ENCODE measurements around the gene KCNJ12. TPM values are rescaled to one million over a fixed set of nuclear protein-coding genes. Genes with fewer than 3 reads are reported as not detected.
"Not testable (repeated sequence)": the region's sequence is repeated elsewhere in the genome, so short reads cannot be mapped to it uniquely, and the experiment has no call there.

KCNJ12 gene
- total RNA-seq, 2 experiments from 2014 or later = 0.11 TPM; not detected in 1

DNA sequence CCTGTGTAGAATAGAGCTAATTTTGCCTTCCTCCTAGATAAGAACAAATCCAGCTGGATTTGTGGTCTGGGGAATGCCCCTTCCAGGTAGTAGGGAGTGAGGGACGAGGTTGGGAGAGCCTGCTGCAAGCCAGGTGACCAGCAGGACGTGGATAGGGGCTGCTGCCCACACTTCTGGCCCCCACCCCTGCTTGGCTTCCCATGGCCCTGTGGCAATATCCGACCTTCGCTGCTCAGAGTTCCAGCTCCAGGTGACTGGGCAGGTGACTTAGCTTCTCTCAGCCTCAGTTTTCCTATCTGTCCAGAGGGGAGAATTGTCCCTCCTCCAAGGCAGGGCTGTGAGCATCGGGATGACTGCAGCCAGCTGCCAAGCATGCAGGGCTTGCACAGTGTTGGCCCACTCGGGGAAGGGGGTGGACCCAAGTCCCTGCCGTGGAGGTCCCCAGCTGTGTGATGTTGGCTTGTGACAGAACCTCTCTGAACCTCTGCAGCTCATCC lies 29.8 kb downstream of the KCNJ12 start:
- H3K27me3 ChIP-seq (ENCODE audit: control insufficient read depth in 1 of 2, insufficient read depth in 2 of 2, low read length in 2 of 2); H3K4me1 Mint-ChIP-seq (ENCODE audit: low read depth); H3K9me3 Mint-ChIP-seq; H3K4me3 Mint-ChIP-seq; H3K27ac Mint-ChIP-seq; POLR2A ChIA-PET; DNase-seq; intact Hi-C loops (cut with DNase I, micrococcal nuclease); CTCF ChIA-PET; H3K4me1 ChIP-seq (ENCODE audit: insufficient read depth, low read length); H3K36me3 ChIP-seq (ENCODE audit: insufficient read depth, low read length); ATAC-seq (ENCODE audit: poor library complexity); H3K4me3 ChIP-seq (ENCODE audit: low read length); H3K27ac ChIP-seq (ENCODE audit: low read depth in 1 of 2, low read length in 2 of 2); H3K36me3 Mint-ChIP-seq (ENCODE audit: low read depth); H3K27me3 Mint-ChIP-seq: not testable (repeated sequence)
- H3K9me3 ChIP-seq (ENCODE audit: control insufficient read depth in 1 of 2, insufficient read depth in 1 of 2, low read length in 2 of 2) = peaks cover 0 to 21% of the 10 kb centered on the region in 2 experiments

DNA sequence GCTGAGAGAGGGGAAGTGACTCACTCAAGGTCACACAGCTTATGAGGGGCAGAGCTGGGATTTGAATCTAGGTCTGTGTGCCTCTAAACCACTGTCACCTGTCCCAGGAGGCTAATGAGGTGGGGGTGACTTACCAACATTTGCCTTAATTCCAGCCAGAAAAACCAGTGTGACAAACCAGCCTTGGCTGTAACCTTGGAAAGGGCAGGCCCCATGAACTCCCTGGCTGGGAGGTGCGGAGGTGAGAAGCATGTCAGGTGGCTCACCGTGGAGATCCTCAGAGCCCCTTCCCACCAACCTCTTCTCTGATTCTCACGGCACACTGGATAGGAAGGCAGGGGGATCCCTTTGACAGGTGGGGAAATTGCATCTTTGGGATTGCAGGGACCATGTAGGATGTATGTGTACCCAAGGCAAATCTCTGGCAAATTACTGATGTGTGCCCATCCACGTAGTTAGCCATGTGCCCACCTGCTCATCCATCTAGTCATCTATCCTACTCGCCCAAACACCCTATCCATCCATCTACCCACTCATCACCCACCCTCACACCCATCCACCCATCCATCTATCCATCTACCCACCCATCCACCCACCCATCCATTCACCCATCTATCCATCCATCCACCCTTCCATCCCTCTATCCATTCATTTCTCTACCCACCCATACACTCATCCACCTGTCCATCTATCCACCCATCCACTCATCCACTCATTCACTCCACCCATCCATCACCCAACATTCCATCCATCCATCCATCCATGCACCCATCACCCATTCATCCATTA lies 30.7 kb downstream of the KCNJ12 start:
- H3K9me3 Mint-ChIP-seq; H3K4me3 Mint-ChIP-seq; H3K27me3 ChIP-seq (ENCODE audit: control insufficient read depth in 1 of 2, insufficient read depth in 2 of 2, low read length in 2 of 2); H3K27ac ChIP-seq (ENCODE audit: low read depth in 1 of 2, low read length in 2 of 2); intact Hi-C loops (cut with DNase I, micrococcal nuclease); POLR2A ChIA-PET; H3K36me3 Mint-ChIP-seq (ENCODE audit: low read depth); DNase-seq; H3K4me3 ChIP-seq (ENCODE audit: low read length); H3K4me1 ChIP-seq (ENCODE audit: insufficient read depth, low read length); H3K27ac Mint-ChIP-seq; H3K36me3 ChIP-seq (ENCODE audit: insufficient read depth, low read length); H3K27me3 Mint-ChIP-seq; CTCF ChIA-PET; ATAC-seq (ENCODE audit: poor library complexity); H3K4me1 Mint-ChIP-seq (ENCODE audit: low read depth): not testable (repeated sequence)
- peaks cover 0 to 27% of the 10 kb centered on the region in 2 experiments for H3K9me3 ChIP-seq (ENCODE audit: control insufficient read depth in 1 of 2, insufficient read depth in 1 of 2, low read length in 2 of 2)

DNA sequence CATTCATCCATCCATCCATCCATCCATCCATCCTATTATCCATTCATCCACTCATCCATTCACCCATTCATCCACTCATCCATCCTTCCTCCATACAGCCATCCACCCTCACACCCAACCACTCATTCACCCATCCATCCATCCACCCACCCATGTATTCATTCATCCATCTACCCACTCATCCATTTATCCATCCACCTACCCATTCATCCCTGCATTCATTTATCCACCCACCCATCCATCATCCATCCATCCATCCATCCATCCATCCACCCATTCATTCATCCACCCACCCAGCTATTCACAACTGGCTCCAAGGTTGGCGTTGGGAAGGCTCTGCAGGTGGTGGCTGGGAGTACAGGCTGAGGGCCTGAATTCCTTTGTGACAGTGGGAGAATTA lies 31.6 kb downstream of the KCNJ12 start:
- H3K36me3 ChIP-seq (ENCODE audit: insufficient read depth, low read length); H3K4me3 Mint-ChIP-seq; H3K27ac ChIP-seq (ENCODE audit: low read depth in 1 of 2, low read length in 2 of 2); H3K9me3 Mint-ChIP-seq; H3K27ac Mint-ChIP-seq; H3K4me1 ChIP-seq (ENCODE audit: insufficient read depth, low read length); H3K4me1 Mint-ChIP-seq (ENCODE audit: low read depth); ATAC-seq (ENCODE audit: poor library complexity); H3K27me3 ChIP-seq (ENCODE audit: control insufficient read depth in 1 of 2, insufficient read depth in 2 of 2, low read length in 2 of 2); H3K4me3 ChIP-seq (ENCODE audit: low read length); intact Hi-C loops (cut with DNase I, micrococcal nuclease); CTCF ChIA-PET; H3K27me3 Mint-ChIP-seq; POLR2A ChIA-PET; H3K36me3 Mint-ChIP-seq (ENCODE audit: low read depth); DNase-seq: not testable (repeated sequence)
- H3K9me3 ChIP-seq (ENCODE audit: control insufficient read depth in 1 of 2, insufficient read depth in 1 of 2, low read length in 2 of 2) = peaks cover 0 to 22% of the 10 kb centered on the region in 2 experiments

GRCh38 chr17:21408224-21408623 lies 32.1 kb downstream of the KCNJ12 start:
- H3K4me1 Mint-ChIP-seq (ENCODE audit: low read depth); H3K27ac ChIP-seq (ENCODE audit: low read depth in 1 of 2, low read length in 2 of 2); CTCF ChIA-PET; H3K27me3 Mint-ChIP-seq; H3K4me3 ChIP-seq (ENCODE audit: low read length); ATAC-seq (ENCODE audit: poor library complexity); DNase-seq; H3K27ac Mint-ChIP-seq; H3K4me1 ChIP-seq (ENCODE audit: insufficient read depth, low read length); intact Hi-C loops (cut with DNase I, micrococcal nuclease); POLR2A ChIA-PET; H3K36me3 ChIP-seq (ENCODE audit: insufficient read depth, low read length); H3K36me3 Mint-ChIP-seq (ENCODE audit: low read depth); H3K4me3 Mint-ChIP-seq; H3K9me3 Mint-ChIP-seq; H3K27me3 ChIP-seq (ENCODE audit: control insufficient read depth in 1 of 2, insufficient read depth in 2 of 2, low read length in 2 of 2): not testable (repeated sequence)
- peaks cover 0 to 22% of the 10 kb centered on the region in 2 experiments for H3K9me3 ChIP-seq (ENCODE audit: control insufficient read depth in 1 of 2, insufficient read depth in 1 of 2, low read length in 2 of 2)

GRCh38 chr17:21408766-21409300 lies 32.7 kb downstream of the KCNJ12 start:
- CTCF ChIA-PET; H3K27me3 Mint-ChIP-seq; H3K4me3 Mint-ChIP-seq; ATAC-seq (ENCODE audit: poor library complexity); H3K36me3 Mint-ChIP-seq (ENCODE audit: low read depth); H3K27me3 ChIP-seq (ENCODE audit: control insufficient read depth in 1 of 2, insufficient read depth in 2 of 2, low read length in 2 of 2); H3K27ac ChIP-seq (ENCODE audit: low read depth in 1 of 2, low read length in 2 of 2); H3K27ac Mint-ChIP-seq; H3K4me3 ChIP-seq (ENCODE audit: low read length); H3K36me3 ChIP-seq (ENCODE audit: insufficient read depth, low read length); intact Hi-C loops (cut with DNase I, micrococcal nuclease); POLR2A ChIA-PET; H3K9me3 Mint-ChIP-seq; H3K4me1 ChIP-seq (ENCODE audit: insufficient read depth, low read length); H3K4me1 Mint-ChIP-seq (ENCODE audit: low read depth); DNase-seq: not testable (repeated sequence)
- H3K9me3 ChIP-seq (ENCODE audit: control insufficient read depth in 1 of 2, insufficient read depth in 1 of 2, low read length in 2 of 2) = peaks cover 0 to 22% of the 10 kb centered on the region in 2 experiments

DNA sequence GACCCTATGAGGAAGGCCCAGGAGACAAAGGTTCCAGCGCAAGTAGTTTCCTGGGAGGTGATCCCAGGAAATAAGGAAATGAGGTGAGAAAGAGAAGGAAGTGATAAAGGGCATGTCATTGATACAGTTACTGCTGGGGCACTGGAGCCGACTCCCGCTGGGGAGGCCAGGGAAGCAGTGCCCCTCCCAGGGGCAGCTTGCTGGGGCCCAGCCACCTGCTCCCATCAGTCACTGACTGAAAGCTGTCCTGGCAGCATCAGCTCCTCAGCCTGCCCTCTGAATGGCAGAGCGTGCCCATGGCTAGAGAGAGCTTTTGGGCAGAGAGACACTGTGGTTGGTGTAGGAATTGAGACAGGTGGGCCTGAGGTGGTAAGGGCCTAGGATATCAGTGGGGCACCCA lies 33.2 kb downstream of the KCNJ12 start:
- peaks cover 0 to 22% of the 10 kb centered on the region in 2 experiments for H3K9me3 ChIP-seq (ENCODE audit: control insufficient read depth in 1 of 2, insufficient read depth in 1 of 2, low read length in 2 of 2)
- H3K36me3 ChIP-seq (ENCODE audit: insufficient read depth, low read length); CTCF ChIA-PET; H3K27me3 Mint-ChIP-seq; H3K4me3 Mint-ChIP-seq; H3K27ac Mint-ChIP-seq; H3K27me3 ChIP-seq (ENCODE audit: control insufficient read depth in 1 of 2, insufficient read depth in 2 of 2, low read length in 2 of 2); H3K9me3 Mint-ChIP-seq; intact Hi-C loops (cut with DNase I, micrococcal nuclease); H3K4me3 ChIP-seq (ENCODE audit: low read length); DNase-seq; H3K4me1 ChIP-seq (ENCODE audit: insufficient read depth, low read length); H3K27ac ChIP-seq (ENCODE audit: low read depth in 1 of 2, low read length in 2 of 2); H3K36me3 Mint-ChIP-seq (ENCODE audit: low read depth); POLR2A ChIA-PET; ATAC-seq (ENCODE audit: poor library complexity); H3K4me1 Mint-ChIP-seq (ENCODE audit: low read depth): not testable (repeated sequence)

DNA sequence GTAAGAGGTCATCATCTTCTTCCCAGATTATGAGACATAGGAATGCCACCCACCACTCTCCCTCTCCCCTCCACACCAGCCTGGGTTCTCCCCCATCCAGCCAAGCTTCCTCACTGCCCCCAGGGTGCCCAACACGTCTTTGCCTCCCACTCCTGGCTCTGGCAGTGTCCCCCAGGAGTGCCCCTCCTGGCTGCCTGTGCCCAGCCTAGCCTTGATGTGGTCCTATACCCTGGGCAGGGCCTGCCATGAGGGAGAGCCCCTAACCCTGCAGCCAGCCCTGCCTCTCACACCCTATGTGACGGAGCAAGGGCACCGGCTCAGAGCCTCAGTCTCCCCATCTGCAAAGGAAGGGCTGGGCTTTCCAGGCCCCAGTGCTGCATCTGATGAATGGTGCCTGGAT lies 33.8 kb downstream of the KCNJ12 start:
- H3K9me3 Mint-ChIP-seq; H3K4me3 ChIP-seq (ENCODE audit: low read length); CTCF ChIA-PET; H3K4me1 Mint-ChIP-seq (ENCODE audit: low read depth); H3K36me3 Mint-ChIP-seq (ENCODE audit: low read depth); POLR2A ChIA-PET; H3K36me3 ChIP-seq (ENCODE audit: insufficient read depth, low read length); intact Hi-C loops (cut with DNase I, micrococcal nuclease); H3K4me3 Mint-ChIP-seq; H3K27ac Mint-ChIP-seq; H3K27me3 Mint-ChIP-seq; H3K4me1 ChIP-seq (ENCODE audit: insufficient read depth, low read length); ATAC-seq (ENCODE audit: poor library complexity); DNase-seq; H3K27me3 ChIP-seq (ENCODE audit: control insufficient read depth in 1 of 2, insufficient read depth in 2 of 2, low read length in 2 of 2); H3K27ac ChIP-seq (ENCODE audit: low read depth in 1 of 2, low read length in 2 of 2): not testable (repeated sequence)
- peaks cover 0 to 25% of the 10 kb centered on the region in 2 experiments for H3K9me3 ChIP-seq (ENCODE audit: control insufficient read depth in 1 of 2, insufficient read depth in 1 of 2, low read length in 2 of 2)
